H1 (cell line): ENCODE measurements around the gene ZFPL1. TPM values are rescaled to one million over a fixed set of nuclear protein-coding genes. Genes with fewer than 3 reads are reported as not detected.

Experiments
- CTCF ChIA-PET: fragments of 300-600 bp; sonication (Branson Sonifier 250); formaldehyde crosslinking; loops from one replicate; lab custom pipeline; 2021; ENCODE audit not compliant: partially characterized antibody; lab: Charles Lee
- POLR2A ChIA-PET: fragments of 300-600 bp; sonication (Branson Sonifier 250); formaldehyde crosslinking; loops from one replicate; lab custom pipeline; 2021; ENCODE audit warnings: inconsistent platforms; ENCODE audit not compliant: partially characterized antibody; lab: Charles Lee
- DNase-seq, 2 experiments: peaks; one replicate each; pipeline versions ENCODE4 v3.0.0 to v3.0.0-alpha.2; 2010 to 2022; ENCODE audit warnings: low spot score in 2 of 2, low read depth in 1 of 2, mixed read lengths in 1 of 2
- FAIRE-seq: peaks from 2 replicates; lab custom pipeline; 2011; peaks lifted over from hg19 to GRCh38; lab: Jason Lieb, UNC
- H2AFZ ChIP-seq: 2 replicates; pipeline ENCODE4 v1.8.1; 2012; ENCODE audit warnings: low read length, inconsistent platforms
- H2AK5ac ChIP-seq: 2 replicates; pipeline ENCODE4 v1.6.1; 2013; ENCODE audit warnings: low read depth, low read length
- H2BK120ac ChIP-seq: replicated peaks from 2 replicates; pipeline ENCODE3; 2013; ENCODE audit warnings: low read depth, low read length, inconsistent platforms
- H2BK12ac ChIP-seq: 2 replicates; pipeline ENCODE4 v1.6.1; 2013; ENCODE audit warnings: low read depth, low read length
- H2BK15ac ChIP-seq: 2 replicates; pipeline ENCODE4 v1.6.1; 2013; ENCODE audit warnings: low read length
- H2BK20ac ChIP-seq: 2 replicates; pipeline ENCODE4 v1.6.1; 2013; ENCODE audit warnings: low read length
- H2BK5ac ChIP-seq: 2 replicates; pipeline ENCODE4 v1.6.1; 2013; ENCODE audit warnings: low read depth, low read length
- H3K14ac ChIP-seq: 2 replicates; pipeline ENCODE4 v1.6.1; 2013; ENCODE audit warnings: inconsistent platforms; ENCODE audit not compliant: insufficient read length
- H3K18ac ChIP-seq: 2 replicates; pipeline ENCODE4 v1.6.1; 2013; ENCODE audit warnings: low read length; ENCODE audit errors: extremely low read depth
- H3K23ac ChIP-seq: 2 replicates; pipeline ENCODE4 v1.6.1; 2013; ENCODE audit warnings: inconsistent platforms; ENCODE audit not compliant: insufficient read length
- H3K23me2 ChIP-seq: 2 replicates; pipeline ENCODE4 v1.6.1; 2013; ENCODE audit warnings: low read depth, low read length
- H3K27ac ChIP-seq: 2 replicates; pipeline ENCODE4 v1.6.1; 2011; ENCODE audit warnings: low read depth, low read length, inconsistent platforms
- H3K27me3 ChIP-seq, 4 experiments: replicated peaks in 1 of 4; 1 replicate in 1 of 4; 2 replicates in 3 of 4; pipeline versions ENCODE4 v1.6.1 to v1.8.1; 2011 to 2013; ENCODE audit warnings: low read length in 3 of 4, mild to moderate bottlenecking in 3 of 4, inconsistent platforms in 2 of 4, mixed read lengths in 2 of 4, moderate library complexity in 1 of 4; ENCODE audit not compliant: control insufficient read depth in 3 of 4, insufficient read depth in 3 of 4; ENCODE audit errors: extremely low read depth in 1 of 4
- H3K36me3 ChIP-seq, 4 experiments: 2 replicates each; pipeline versions ENCODE4 v1.6.1 to v1.8.1; 2011 to 2013; ENCODE audit warnings: mild to moderate bottlenecking in 4 of 4, low read length in 3 of 4, moderate library complexity in 2 of 4, control low read depth in 1 of 4, inconsistent platforms in 1 of 4; ENCODE audit not compliant: insufficient read depth in 4 of 4, control insufficient read depth in 2 of 4
- H3K4ac ChIP-seq: replicated peaks from 2 replicates; pipeline ENCODE3; 2013; ENCODE audit warnings: low read length, low read depth, mixed read lengths, inconsistent platforms; ENCODE audit not compliant: insufficient read length
- H3K4me1 ChIP-seq, 4 experiments: replicated peaks in 1 of 4; 1 replicate in 1 of 4; 2 replicates in 3 of 4; pipeline versions ENCODE4 v1.6.1 to v1.8.1; 2011 to 2013; ENCODE audit warnings: low read length in 3 of 4, inconsistent platforms in 2 of 4, mixed read lengths in 1 of 4; ENCODE audit not compliant: insufficient read depth in 4 of 4, control insufficient read depth in 3 of 4
- H3K4me2 ChIP-seq, 2 experiments: 2 replicates each; pipeline versions ENCODE4 v1.6.1 to v1.8.1; 2011 to 2013; ENCODE audit warnings: low read depth in 2 of 2, low read length in 2 of 2, control low read depth in 1 of 2, inconsistent platforms in 1 of 2, mild to moderate bottlenecking in 1 of 2; ENCODE audit not compliant: insufficient read depth in 1 of 2
- H3K4me3 ChIP-seq, 4 experiments: fragments of 200-600, 300-600 bp in 1 of 4; sonication (generic), shearing (Covaris generic), sonication (Bioruptor Twin) in 1 of 4; 2 replicates each; pipeline versions ENCODE4 v1.5.1 to v1.8.1; 2011 to 2016; ENCODE audit warnings: low read length in 4 of 4, low read depth in 3 of 4, control low read depth in 2 of 4, inconsistent platforms in 2 of 4, mild to moderate bottlenecking in 2 of 4, mixed read lengths in 1 of 4, moderate library complexity in 1 of 4; ENCODE audit not compliant: insufficient read depth in 2 of 4; ENCODE audit errors: extremely low read depth in 1 of 4
- H3K56ac ChIP-seq: replicated peaks from 2 replicates; pipeline ENCODE3; 2013; ENCODE audit warnings: low read depth, mild to moderate bottlenecking, mixed read lengths, low read length, inconsistent platforms; ENCODE audit not compliant: insufficient read length
- H3K79me1 ChIP-seq: 2 replicates; pipeline ENCODE4 v1.6.1; 2013; ENCODE audit warnings: low read depth, low read length, control low read depth
- H3K79me2 ChIP-seq, 2 experiments: 2 replicates each; pipeline versions ENCODE4 v1.6.1 to v1.8.1; 2012 to 2013; ENCODE audit warnings: low read length in 2 of 2, mild to moderate bottlenecking in 2 of 2, inconsistent platforms in 1 of 2; ENCODE audit not compliant: insufficient read depth in 2 of 2, control insufficient read depth in 1 of 2
- H3K9ac ChIP-seq, 4 experiments: replicated peaks in 1 of 4; 1 replicate in 1 of 4; 2 replicates in 3 of 4; pipeline versions ENCODE4 v1.6.1 to v1.8.1; 2011 to 2013; ENCODE audit warnings: low read depth in 3 of 4, low read length in 3 of 4, control low read depth in 2 of 4, mild to moderate bottlenecking in 2 of 4, moderate library complexity in 2 of 4, inconsistent platforms in 1 of 4; ENCODE audit errors: extremely low read depth in 1 of 4
- H3K9me3 ChIP-seq, 2 experiments: 2 replicates each; pipeline versions ENCODE4 v1.6.1 to v1.8.1; 2012 to 2013; ENCODE audit warnings: mild to moderate bottlenecking in 2 of 2, moderate library complexity in 2 of 2, control low read depth in 1 of 2, inconsistent platforms in 1 of 2, low read depth in 1 of 2, low read length in 1 of 2, mixed read lengths in 1 of 2; ENCODE audit not compliant: insufficient read depth in 2 of 2
- H4K20me1 ChIP-seq, 2 experiments: replicated peaks in 1 of 2; 2 replicates each; pipeline versions ENCODE3 to v1.8.1; 2011 to 2013; ENCODE audit warnings: inconsistent platforms in 2 of 2, low read length in 2 of 2, mild to moderate bottlenecking in 1 of 2; ENCODE audit not compliant: insufficient read depth in 2 of 2, control insufficient read depth in 1 of 2
- H4K5ac ChIP-seq: 2 replicates; pipeline ENCODE4 v1.6.1; 2013; ENCODE audit warnings: low read length, low read depth, mixed read lengths, inconsistent platforms; ENCODE audit not compliant: insufficient read length
- H4K8ac ChIP-seq: 2 replicates; pipeline ENCODE4 v1.8.0; 2013; ENCODE audit warnings: mild to moderate bottlenecking, moderate library complexity, low read length, inconsistent platforms; ENCODE audit not compliant: insufficient read depth; ENCODE audit errors: extremely low read depth
- H4K91ac ChIP-seq: replicated peaks from 2 replicates; pipeline ENCODE3; 2013; ENCODE audit warnings: low read length, mixed read lengths, inconsistent platforms; ENCODE audit not compliant: insufficient read length
- ATF3 ChIP-seq: IDR thresholded peaks from 2 replicates; pipeline ENCODE4 v1.6.1; 2011; ENCODE audit warnings: low read depth, mild to moderate bottlenecking, low read length; ENCODE audit not compliant: insufficient read depth
- EZH2 ChIP-seq: fragments of 200-600 bp; sonication (generic); IDR thresholded peaks from 2 replicates; pipeline ENCODE4 v1.7.1; 2012; ENCODE audit warnings: low read depth, mild to moderate bottlenecking, moderate library complexity, low read length, inconsistent platforms; ENCODE audit not compliant: severe bottlenecking
- KDM4A ChIP-seq: IDR thresholded peaks from one replicate; pipeline ENCODE4 v1.7.1; 2012; ENCODE audit warnings: low read depth, mild to moderate bottlenecking, moderate library complexity, low read length, inconsistent platforms; ENCODE audit not compliant: severe bottlenecking
- NRF1 ChIP-seq: IDR thresholded peaks from 2 replicates; pipeline ENCODE4 v1.6.1; 2011; ENCODE audit warnings: mild to moderate bottlenecking, low read depth, low read length, improper control_type of control experiment
- SP2 ChIP-seq: IDR thresholded peaks from 2 replicates; pipeline ENCODE4 v1.6.1; 2012; ENCODE audit warnings: mild to moderate bottlenecking, low read length, inconsistent platforms
- WGBS, 2 experiments: shearing (Covaris generic) in 1 of 2; methylation state at CpG; one replicate each; pipeline versions ENCODE4 v1.1.6 to v1.1.7; 2013 to 2015; ENCODE audit warnings: low lambda C conversion rate in 2 of 2, mixed read lengths in 2 of 2, inconsistent platforms in 1 of 2, low coverage in 1 of 2, missing lambda C conversion rate in 1 of 2; ENCODE audit not compliant: insufficient replicate concordance in 2 of 2, insufficient coverage in 1 of 2, insufficient read length in 1 of 2; ENCODE audit errors: extremely low coverage in 1 of 2, missing lambda C conversion rate in 1 of 2; 5-methylcytosine and 5-hydroxymethylcytosine counted together
- polyA plus RNA-seq, 7 experiments: library from polyadenylated mRNA; depleted of rRNA in 3 of 7; stranded (reverse) in 5 of 7; unstranded in 2 of 7; fragments of >200 nt in 5 of 7; fragments of 200-250 nt in 2 of 7; gene quantifications; 1 replicate in 5 of 7; 2 replicates in 1 of 7; 4 replicates in 1 of 7; pipeline versions ENCODE4 v1.2.1 to v1.2.3, GENCODE V29; 2011 to 2013; ENCODE audit warnings: missing spikeins in 2 of 7, mixed read lengths in 2 of 7
- total RNA-seq: library from RNA; stranded (reverse); fragmentation: NEBNext Ultra II Directional; extraction: Animal tissue kit (Norgen Biotek cat#: 25700); gene quantifications from 2 replicates; pipeline ENCODE4 v1.2.1, GENCODE V29; 2021

ZFPL1 gene
- total and polyA plus RNA-seq, 2 of the 8 experiments (the other 6 are each of a cell fraction or from before 2014, with no cell fraction given): 21.5 to 76.8 TPM

GRCh38 chr11:65035579-65035978 lies 48.4 kb upstream of the ZFPL1 start:
- POLR2A ChIA-PET: interaction anchor here (0.7 to 1.5 kb wide), 4 partner anchors 11 to 77 kb away, joined by 3 to 5 read pairs (median 3); no protein-coding TSS in a partner anchor
- H3K4me1 ChIP-seq: no peaks in the 10 kb centered on the region
- no peak overlapping the region for H4K8ac ChIP-seq
- no peak overlapping the region for H2AK5ac ChIP-seq
- no peak overlapping the region for H2BK120ac ChIP-seq
- no peak overlapping the region for H3K9ac ChIP-seq
- H3K79me1 ChIP-seq: no peaks in the 10 kb centered on the region
- H3K56ac ChIP-seq: no peak overlapping the region
- H2BK12ac ChIP-seq: no peak overlapping the region
- H3K27ac ChIP-seq: no peak overlapping the region
- DNase-seq: no peak
- H3K14ac ChIP-seq: no peak overlapping the region
- no peak overlapping the region for H4K5ac ChIP-seq
- H3K23ac ChIP-seq: no peak overlapping the region
- no peak overlapping the region for H2BK20ac ChIP-seq
- no peaks in the 10 kb centered on the region; a peak in 2 of 8 replicates for H3K36me3 ChIP-seq
- WGBS, 2 experiments: 80% methylated on average over 11 of the region's 11 CpGs; no CpG with 5 or more reads in 1 of the 2 experiments
- FAIRE-seq: no peak
- CTCF ChIA-PET: no interaction called here
- H3K79me2 ChIP-seq: no peaks in the 10 kb centered on the region
- no peaks in the 10 kb centered on the region for H4K20me1 ChIP-seq
- no peaks in the 10 kb centered on the region for H3K27me3 ChIP-seq
- no peak overlapping the region for H3K4me2 ChIP-seq
- TF ChIP-seq SP2: no peak
- no peak for TF ChIP-seq KDM4A
- TF ChIP-seq NRF1: no peak
- no peak for TF ChIP-seq EZH2
- TF ChIP-seq ATF3: no peak
- no peak overlapping the region for H3K4ac ChIP-seq
- H3K4me3 ChIP-seq: no peak overlapping the region
- no peak overlapping the region for H2BK15ac ChIP-seq
- no peak overlapping the region for H4K91ac ChIP-seq
- H2BK5ac ChIP-seq: no peak overlapping the region
- H3K18ac ChIP-seq: no peak overlapping the region
- no peaks in the 10 kb centered on the region for H3K9me3 ChIP-seq
- H2AFZ ChIP-seq: no peak overlapping the region
- no peaks in the 10 kb centered on the region for H3K23me2 ChIP-seq
